Stomach (tissue), 9 donors: Measurements from ENCODE around the gene FBXW8. TPM values are rescaled to one million over a fixed set of nuclear protein-coding genes. Genes with fewer than 3 reads are reported as not detected.
"Not testable (repeated sequence)": the region's sequence is repeated elsewhere in the genome, so short reads cannot be mapped to it uniquely, and the experiment has no call there.

ENCODE experiments used
- DNase-seq, 2 donors: peaks; one replicate each; pipeline versions ENCODE4 v3.0.0 to v3.0.0-alpha.2; 2013 to 2019
- H3K27ac ChIP-seq, 5 donors: fragments of 200-600 bp in 4 of 5; sonication (generic) in 4 of 5; one replicate each; pipeline ENCODE4 v1.5.1; 2013 to 2019; ENCODE audit warnings: mild to moderate bottlenecking in 1 of 5, moderate library complexity in 1 of 5
- H3K27me3 ChIP-seq, 3 donors: fragments of 200-600 bp; sonication (generic); one replicate each; pipeline ENCODE4 v1.5.1; 2017 to 2019; ENCODE audit warnings: mixed run types in 1 of 3
- H3K36me3 ChIP-seq, 4 donors: fragments of 200-600 bp; sonication (generic); 1 replicate in 3 of 4; 2 replicates in 1 of 4; pipeline ENCODE4 v1.5.1; 2016 to 2019
- H3K4me1 ChIP-seq, 4 donors: fragments of 200-600 bp; sonication (generic); one replicate each; pipeline ENCODE4 v1.5.1; 2016 to 2019
- H3K4me3 ChIP-seq, 4 donors: fragments of 200-600 bp; sonication (generic) in 3 of 4; one replicate each; pipeline ENCODE4 v1.5.1; 2016 to 2019; ENCODE audit warnings: mild to moderate bottlenecking in 1 of 4
- H3K9me3 ChIP-seq, 4 donors: fragments of 200-600 bp; sonication (generic); one replicate each; pipeline ENCODE4 v1.5.1; 2016 to 2019
- EP300 ChIP-seq: sonication (generic); formaldehyde crosslinking; IDR thresholded peaks from one replicate; pipeline ENCODE4 v1.6.1; 2017; ENCODE audit warnings: antibody characterized with exemption
- POLR2A ChIP-seq, 4 donors: fragments of 450-650 bp; IDR thresholded peaks; one replicate each; pipeline ENCODE4 v1.6.1; 2016; ENCODE audit warnings: antibody characterized with exemption in 4 of 4, control low read depth in 2 of 4, mild to moderate bottlenecking in 1 of 4, moderate library complexity in 1 of 4
- POLR2AphosphoS5 ChIP-seq, 3 donors: sonication (generic); formaldehyde crosslinking; IDR thresholded peaks; one replicate each; pipeline ENCODE4 v1.6.1; 2016; ENCODE audit warnings: antibody characterized with exemption in 3 of 3
- WGBS, 5 donors: extraction: QIAGEN DNeasy Blood & Tissue Kit in 3 of 5; methylation state at CpG; one replicate each; pipeline versions ENCODE4 v1.1.5 to v1.1.7; 2013 to 2018; 5-methylcytosine and 5-hydroxymethylcytosine counted together
- intact Hi-C: fragments of 100-400 bp; cut with DNase I; formaldehyde crosslinking; loops from one replicate; pipeline ENCODE4 v1.15.1; 2023; ENCODE audit warnings: low total_unique reads
- polyA plus RNA-seq, 3 donors: library from polyadenylated mRNA; stranded (reverse); fragments of 200-250 nt; gene quantifications; one replicate each; pipeline ENCODE4 v1.2.3, GENCODE V29; 2013
- total RNA-seq, 5 donors: library from RNA; depleted of rRNA; stranded (reverse); fragments of >200 nt; gene quantifications; one replicate each; pipeline versions ENCODE4 v1.1.0 to v1.2.3, GENCODE V29; 2014 to 2016
- TF ChIP-seq, protein P1 (sequence below), 7 experiments: fragments of 450-650 bp in 4 of 7; fragments of 200-600 bp in 3 of 7; sonication (generic) in 3 of 7; IDR thresholded peaks; one replicate each; pipeline ENCODE4 v1.5.1; 2016 to 2019; ENCODE audit warnings: antibody characterized with exemption in 7 of 7, control low read depth in 2 of 7, mild to moderate bottlenecking in 1 of 7
- donor health status: healthy with polysubstance abuse.
- donor health status: Bipolar disorder and iron deficiency.
- donor health status: healthy.

Gene FBXW8
- total and polyA plus RNA-seq, 8 donors: 3.2 to 28.7 (median 6.7) TPM

- H3K9me3 ChIP-seq: no peaks in the 10 kb centered on the region
- H3K36me3 ChIP-seq: peaks cover 0 to 43% (median 25%) of the 10 kb centered on the region in 4 donors
- TF ChIP-seq POLR2AphosphoS5 (IDR thresholded peaks at IDR 0.05) (no peak), EP300 (no peak), POLR2A (IDR thresholded peaks at IDR 0.05) (no peak)
- TF ChIP-seq, protein P1, sequence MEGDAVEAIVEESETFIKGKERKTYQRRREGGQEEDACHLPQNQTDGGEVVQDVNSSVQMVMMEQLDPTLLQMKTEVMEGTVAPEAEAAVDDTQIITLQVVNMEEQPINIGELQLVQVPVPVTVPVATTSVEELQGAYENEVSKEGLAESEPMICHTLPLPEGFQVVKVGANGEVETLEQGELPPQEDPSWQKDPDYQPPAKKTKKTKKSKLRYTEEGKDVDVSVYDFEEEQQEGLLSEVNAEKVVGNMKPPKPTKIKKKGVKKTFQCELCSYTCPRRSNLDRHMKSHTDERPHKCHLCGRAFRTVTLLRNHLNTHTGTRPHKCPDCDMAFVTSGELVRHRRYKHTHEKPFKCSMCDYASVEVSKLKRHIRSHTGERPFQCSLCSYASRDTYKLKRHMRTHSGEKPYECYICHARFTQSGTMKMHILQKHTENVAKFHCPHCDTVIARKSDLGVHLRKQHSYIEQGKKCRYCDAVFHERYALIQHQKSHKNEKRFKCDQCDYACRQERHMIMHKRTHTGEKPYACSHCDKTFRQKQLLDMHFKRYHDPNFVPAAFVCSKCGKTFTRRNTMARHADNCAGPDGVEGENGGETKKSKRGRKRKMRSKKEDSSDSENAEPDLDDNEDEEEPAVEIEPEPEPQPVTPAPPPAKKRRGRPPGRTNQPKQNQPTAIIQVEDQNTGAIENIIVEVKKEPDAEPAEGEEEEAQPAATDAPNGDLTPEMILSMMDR (IDR thresholded peaks at IDR 0.05): no peak
- H3K27me3 ChIP-seq: no peaks in the 10 kb centered on the region
- H3K4me1 ChIP-seq: peaks cover 3 to 31% (median 13%) of the 10 kb centered on the region in 4 donors
- H3K4me3 ChIP-seq: no peak overlapping the region
- H3K27ac ChIP-seq: no peak overlapping the region
- intact Hi-C loops: no loop called here
- 61 to 74% (median 66%) methylated on average over 8 of the region's 8 CpGs for WGBS, 5 donors
- no peak for DNase-seq
Measured at GRCh38 chr12:117052386-117053049, 141.8 kb downstream of the FBXW8 start.

DNA sequence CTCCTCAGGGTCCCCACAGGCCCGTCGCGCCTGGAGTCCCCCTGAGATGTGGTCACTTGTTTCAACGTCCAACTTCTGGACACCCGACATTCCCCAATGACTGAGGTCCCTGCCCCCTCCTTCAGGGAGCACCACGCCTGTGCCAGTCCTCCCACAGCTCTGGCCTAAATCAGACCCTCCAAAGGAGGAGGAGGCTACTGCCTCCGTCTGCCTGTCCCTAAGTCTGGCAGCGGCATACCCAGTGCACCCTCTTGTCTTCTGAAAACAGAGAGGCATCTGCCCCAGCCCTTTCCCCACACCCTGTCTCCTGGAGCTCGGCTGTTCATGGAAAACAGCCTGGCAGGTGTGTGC, 142.3 kb downstream of the FBXW8 start:
- Histone ChIP-seq H3K27ac (no peak overlapping the region), H3K27me3 (no peaks in the 10 kb centered on the region), H3K36me3 (peaks cover 0 to 39% (median 21%) of the 10 kb centered on the region in 4 donors), H3K4me3 (no peak overlapping the region), H3K4me1 (peaks cover 3 to 27% (median 11%) of the 10 kb centered on the region in 4 donors), H3K9me3 (no peaks in the 10 kb centered on the region)
- TF ChIP-seq EP300 (no peak), POLR2AphosphoS5 (IDR thresholded peaks at IDR 0.05) (no peak), POLR2A (IDR thresholded peaks at IDR 0.05) (no peak)
- TF ChIP-seq, protein P1 (IDR thresholded peaks at IDR 0.05): no peak
- no peak for DNase-seq
- WGBS, 5 donors: 71 to 81% (median 74%) methylated on average over 9 of the region's 9 CpGs
- intact Hi-C loops: no loop called here

GRCh38 chr12:117053597-117054201, 142.9 kb downstream of the FBXW8 start:
- TF ChIP-seq POLR2A (IDR thresholded peaks at IDR 0.05) (no peak), POLR2AphosphoS5 (IDR thresholded peaks at IDR 0.05) (no peak)
- TF ChIP-seq, protein P1 (IDR thresholded peaks at IDR 0.05): no peak
- intact Hi-C loops: no loop called here
- 79 to 85% (median 80%) methylated on average over 18 of the region's 18 CpGs for WGBS, 5 donors

DNA sequence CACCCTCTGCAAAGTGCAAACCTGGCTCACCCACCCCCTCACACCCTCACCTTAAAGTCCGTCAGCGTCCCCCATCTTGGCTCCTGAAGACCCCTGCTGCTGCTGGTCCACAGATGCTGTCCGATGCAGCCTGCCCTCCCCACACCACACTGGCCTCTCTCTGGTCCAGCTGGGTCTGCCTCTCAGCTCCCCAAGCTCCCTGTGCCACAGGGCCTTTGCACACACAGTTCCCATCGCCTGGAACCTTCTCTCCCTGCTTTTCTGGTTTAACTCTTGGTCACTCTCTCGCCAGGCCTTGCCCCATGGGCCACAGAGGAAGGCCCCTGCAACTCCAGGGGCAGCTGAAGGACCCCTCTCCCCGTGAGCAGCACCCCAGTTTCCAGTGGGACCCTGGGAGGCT, 143.5 kb downstream of the FBXW8 start:
- intact Hi-C loops: no loop called here

More at GRCh38 chr12:117053597-117054201, 142.9 kb downstream of the FBXW8 start:
- H3K36me3 ChIP-seq: peaks cover 0 to 32% (median 16%) of the 10 kb centered on the region in 4 donors
- H3K27ac ChIP-seq: no peak overlapping the region
- no peaks in the 10 kb centered on the region for H3K9me3 ChIP-seq
- peaks cover 1 to 22% (median 8%) of the 10 kb centered on the region in 4 donors for H3K4me1 ChIP-seq
- no peak overlapping the region for H3K4me3 ChIP-seq
- DNase-seq: no peak
- no peaks in the 10 kb centered on the region for H3K27me3 ChIP-seq

DNA sequence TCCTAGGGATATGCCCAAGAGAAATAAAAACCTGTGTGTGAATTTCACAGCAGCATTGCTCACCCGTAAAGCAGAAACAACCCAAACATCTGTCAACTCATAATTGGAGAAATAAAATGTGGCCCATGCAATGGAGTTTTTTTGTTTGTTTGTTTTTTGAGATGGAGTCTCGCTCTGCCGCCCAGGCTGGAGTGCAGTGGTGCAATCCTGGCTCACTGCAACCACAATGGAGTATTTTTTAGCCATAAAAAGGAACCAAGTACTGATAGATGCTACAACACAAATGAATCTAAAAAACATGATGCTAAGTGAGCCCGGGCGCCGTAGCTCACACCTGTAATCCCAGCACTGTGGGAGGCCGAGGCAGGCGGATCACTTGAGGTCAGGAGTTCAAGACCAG, 146.9 kb downstream of the FBXW8 start:
- Histone ChIP-seq H3K4me1 (peaks cover 12 to 42% (median 26%) of the 10 kb centered on the region in 4 donors), H3K36me3 (peaks cover 0 to 24% (median 12%) of the 10 kb centered on the region in 4 donors)
- H3K9me3 ChIP-seq, intact Hi-C loops, H3K27ac ChIP-seq, H3K27me3 ChIP-seq, H3K4me3 ChIP-seq, DNase-seq: not testable (repeated sequence)
- 82 to 96% (median 93%) methylated on average over 8 of the region's 8 CpGs for WGBS, 5 donors

More for the DNA sequence above, 143.5 kb downstream of the FBXW8 start:
- H3K36me3 ChIP-seq: peaks cover 0 to 26% (median 12%) of the 10 kb centered on the region in 4 donors
- peaks cover 0 to 22% (median 10%) of the 10 kb centered on the region in 4 donors for H3K4me1 ChIP-seq
- TF ChIP-seq POLR2A (IDR thresholded peaks at IDR 0.05) (no peak), POLR2AphosphoS5 (IDR thresholded peaks at IDR 0.05) (no peak)
- DNase-seq: no peak
- no peaks in the 10 kb centered on the region for H3K27me3 ChIP-seq
- no peak overlapping the region for H3K4me3 ChIP-seq
- H3K9me3 ChIP-seq: no peaks in the 10 kb centered on the region
- 94 to 96% (median 95%) methylated on average over 5 to 6 of the region's 6 CpGs for WGBS, 5 donors
- H3K27ac ChIP-seq: no peak overlapping the region
